GM18520 (cell line): ENCODE results near the gene KAT2B.
A peak's percentile ranks its signal among the peaks of the same experiment; 100 is the strongest.

Experiments
- ATAC-seq: cut with Tn5 transposase; IDR thresholded peaks from one replicate; pipeline ENCODE4 v1.9.1; 2021; ENCODE audit not compliant: unreplicated experiment

The KAT2B gene

GRCh38 chr3:20141316-20141715 is 101.1 kb downstream of the KAT2B start:
- ATAC-seq, result no peak

- ATAC-seq, result no peak
These were observed 101.6 kb downstream of the KAT2B start for GRCh38 chr3:20141851-20142250.

DNA sequence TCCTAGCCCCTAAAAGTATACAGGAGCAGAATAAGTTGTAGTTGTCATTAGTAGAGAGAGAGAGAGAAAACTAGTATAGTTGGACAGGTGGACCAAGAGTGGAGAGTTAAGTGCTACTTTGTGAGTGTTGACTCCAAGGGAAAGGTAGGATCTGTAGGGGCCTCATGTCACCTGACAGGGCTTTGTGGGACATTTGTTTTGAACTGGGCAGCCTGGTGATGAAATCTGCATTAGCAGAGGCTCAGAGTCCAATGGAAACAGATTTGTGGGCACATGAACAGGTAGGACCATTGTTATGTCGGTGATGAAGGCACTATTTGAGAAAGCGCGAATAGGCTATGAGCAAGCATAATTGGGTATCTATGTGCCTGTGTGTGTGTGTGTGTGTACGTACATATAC is 102.3 kb downstream of the KAT2B start:
- ATAC-seq, result no peak

DNA sequence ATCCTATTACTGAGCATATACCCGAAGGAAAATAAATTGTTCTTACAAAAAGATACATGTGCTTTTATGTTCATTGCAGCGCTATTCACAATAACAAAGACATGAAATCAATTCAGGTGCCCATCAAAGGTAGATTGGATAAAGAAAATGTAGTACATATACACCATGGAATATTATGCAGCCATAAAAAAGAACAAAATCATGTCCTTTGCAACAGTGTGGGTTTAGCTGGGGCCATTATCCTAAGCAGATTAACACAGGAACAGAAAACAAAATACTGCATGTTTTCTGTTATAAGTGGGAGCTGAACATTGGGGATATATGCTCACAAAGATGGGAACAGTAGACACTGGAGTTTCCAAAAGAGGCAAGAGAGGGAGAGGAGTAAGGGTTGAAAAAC is 103.3 kb downstream of the KAT2B start:
- no peak for ATAC-seq

- no peak for ATAC-seq
These were observed 105.6 kb downstream of the KAT2B start for GRCh38 chr3:20145874-20146273.

DNA sequence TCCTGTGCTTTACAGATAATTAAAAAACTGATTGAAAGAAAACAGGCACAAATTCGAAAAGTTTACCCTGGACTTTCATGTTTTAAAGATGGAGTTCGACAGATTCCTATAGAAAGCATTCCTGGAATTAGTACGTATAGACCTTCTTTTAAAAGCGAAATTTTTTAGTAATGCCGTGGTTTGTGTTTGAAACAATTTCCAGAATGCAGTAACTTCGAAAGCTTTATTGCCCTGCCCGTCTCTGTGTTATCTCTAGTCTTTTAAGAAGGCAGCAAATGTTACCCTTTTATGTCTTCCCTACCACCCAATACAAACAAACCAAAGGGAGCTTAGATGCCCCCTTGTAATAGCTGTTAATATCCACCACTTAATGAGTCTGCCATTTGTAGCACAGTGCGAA is 106.1 kb downstream of the KAT2B start:
- no peak for ATAC-seq

GRCh38 chr3:20147361-20147760 is 107.1 kb downstream of the KAT2B start:
- ATAC-seq, result no peak

GRCh38 chr3:20148466-20148865 is 108.2 kb downstream of the KAT2B start:
- no peak for ATAC-seq

GRCh38 chr3:20154078-20154477 is 113.8 kb downstream of the KAT2B start:
- no peak for ATAC-seq

- ATAC-seq, result no peak
These were observed 114.7 kb downstream of the KAT2B start for GRCh38 chr3:20154928-20155327.

- no peak for ATAC-seq
These were observed 120.0 kb downstream of the KAT2B start for GRCh38 chr3:20160230-20160629.

GRCh38 chr3:20161714-20162113 is 121.5 kb downstream of the KAT2B start:
- no peak for ATAC-seq

DNA sequence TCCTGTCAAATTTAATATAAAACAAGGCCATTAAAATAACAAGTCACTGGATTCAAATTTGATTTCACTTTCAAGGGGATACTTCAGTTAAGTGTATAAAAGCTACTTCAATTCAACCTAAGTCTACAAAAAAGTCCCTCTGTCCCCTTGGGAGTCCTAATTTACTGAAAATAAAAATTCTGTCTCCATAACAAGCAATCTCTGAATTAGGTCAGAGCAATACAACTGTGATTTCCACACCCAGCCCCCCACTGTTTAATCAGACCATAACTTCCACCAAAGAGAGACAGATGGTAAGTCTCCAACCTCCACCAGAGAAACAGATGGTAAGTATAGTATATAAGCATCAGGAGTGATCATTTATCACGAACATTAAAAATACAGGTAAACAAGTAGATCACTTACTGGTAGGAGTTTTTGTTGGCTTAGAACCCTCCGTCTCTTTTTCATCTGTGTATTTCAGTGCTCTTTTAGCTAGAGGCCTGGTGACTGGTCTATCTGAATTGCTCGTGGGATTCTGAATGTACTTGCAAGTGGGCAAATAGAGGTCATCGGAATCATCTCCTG is 133.7 kb downstream of the KAT2B start:
- no peak for ATAC-seq

DNA sequence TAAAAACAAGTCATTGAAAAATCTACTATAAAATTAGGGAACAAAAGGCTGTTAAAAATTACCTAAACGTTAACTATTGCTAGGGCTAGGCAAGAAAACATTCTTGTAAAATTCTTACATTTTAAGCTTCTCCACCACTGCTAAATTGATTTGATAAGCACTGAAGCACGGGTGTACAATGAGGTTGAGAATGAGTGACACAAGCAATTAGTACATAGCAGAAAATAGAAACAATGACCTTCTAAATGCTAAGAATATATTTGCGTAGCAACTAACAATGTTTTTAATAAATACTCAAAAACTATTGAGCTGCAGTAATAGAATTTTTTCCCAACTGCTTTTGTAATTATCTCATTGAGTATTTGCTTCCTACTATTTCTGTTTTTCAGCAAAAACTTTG is 141.0 kb downstream of the KAT2B start:
- ATAC-seq, result no peak

DNA sequence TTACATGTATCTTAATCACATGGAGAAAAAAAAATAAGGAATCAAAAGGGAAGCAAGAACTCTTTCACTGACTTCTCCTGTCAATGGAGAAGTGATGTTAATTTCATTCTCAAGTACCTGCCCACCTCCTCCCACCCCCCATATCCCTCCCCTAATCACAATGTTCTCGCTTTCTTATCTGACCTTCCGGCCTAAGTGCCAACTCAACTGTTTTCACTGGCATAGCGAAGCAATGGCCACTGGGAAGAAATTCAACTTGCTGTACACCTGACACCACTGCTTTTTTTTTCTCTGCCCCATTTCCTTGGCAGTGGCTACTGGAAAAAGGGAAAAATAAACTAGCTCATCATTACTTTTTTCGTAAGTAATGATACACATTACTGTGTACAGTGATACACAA is 142.0 kb downstream of the KAT2B start:
- ATAC-seq, result no peak

- ATAC-seq, result no peak
These were observed 145.1 kb downstream of the KAT2B start for GRCh38 chr3:20185331-20185678.

DNA sequence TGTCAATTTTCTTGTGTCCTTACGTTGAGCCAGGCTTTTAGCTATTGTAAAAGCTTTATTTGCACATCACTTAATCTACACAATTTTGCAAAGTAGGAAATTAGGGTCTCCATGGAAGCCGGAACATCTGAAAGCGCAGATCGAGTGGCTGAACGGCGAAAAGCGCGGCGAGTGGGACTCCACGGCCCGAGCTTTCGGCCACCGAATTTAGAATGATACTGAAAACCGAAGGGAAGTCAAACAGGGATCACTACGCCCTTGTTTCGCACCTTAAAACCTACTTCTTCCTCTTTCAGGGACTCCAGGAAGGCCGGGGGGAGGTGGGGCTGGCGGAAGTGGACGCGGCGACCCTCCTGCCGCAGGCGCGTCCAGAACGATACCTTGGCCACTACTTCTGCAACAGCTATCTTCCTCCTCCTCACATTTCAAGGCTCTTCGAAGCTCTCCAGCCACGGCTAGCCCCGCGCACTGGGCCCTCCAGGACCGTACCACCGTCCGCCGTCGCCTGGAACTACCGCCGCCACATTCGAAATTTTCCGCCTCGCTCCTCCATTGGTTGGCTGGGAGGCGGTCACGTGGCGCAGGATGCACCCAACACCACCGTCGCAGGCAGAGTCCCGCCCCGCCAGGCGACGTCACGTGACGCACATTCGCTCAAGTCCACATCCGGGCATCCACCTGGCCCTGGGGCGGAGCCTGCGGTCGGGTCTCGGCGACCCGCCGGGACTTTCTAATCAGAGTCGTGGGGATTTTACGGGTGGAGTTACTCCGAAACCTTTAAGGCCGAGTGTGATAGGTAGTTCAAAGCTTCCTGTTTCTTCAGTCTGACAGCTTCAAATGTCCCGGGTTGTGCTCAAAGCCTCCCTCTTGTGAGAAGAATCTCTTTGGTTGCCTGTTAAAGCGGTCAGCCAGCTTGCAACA is 145.7 kb downstream of the KAT2B start, which contains the start of gene SGO1:
TSS of gene SGO1 (minus strand) at position 528 of the 921 bp plus-strand sequence. CDS start 2,179 bp downstream, outside the sequence.
- ATAC-seq, result peak; percentile 93

GRCh38 chr3:20186600-20187004 is 146.4 kb downstream of the KAT2B start:
- ATAC-seq, result peak; percentile 1

DNA sequence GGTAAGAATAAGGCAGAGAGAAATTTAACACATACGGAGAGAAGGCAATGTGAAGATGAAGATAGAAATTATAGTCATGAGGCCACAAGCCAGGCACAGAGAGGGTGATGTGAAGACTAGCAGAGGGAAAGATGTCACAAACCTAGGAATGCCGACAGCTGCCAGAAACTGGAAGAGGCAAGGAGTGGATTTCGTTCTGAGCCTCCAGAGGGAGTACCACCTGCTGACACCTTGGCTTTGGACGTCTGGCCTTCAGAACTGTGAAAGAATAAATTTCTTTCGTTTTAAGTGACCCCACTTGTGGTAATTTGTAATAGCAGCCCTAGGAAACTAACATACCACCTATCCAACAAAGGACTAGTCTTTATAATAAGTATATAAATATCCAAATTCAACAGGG is 150.7 kb downstream of the KAT2B start:
- ATAC-seq, result no peak

GRCh38 chr3:20194793-20195460 is 154.7 kb downstream of the KAT2B start:
- ATAC-seq, result no peak

- no peak for ATAC-seq
These were observed 157.5 kb downstream of the KAT2B start for GRCh38 chr3:20197775-20198174.

- ATAC-seq, result no peak
These were observed 160.9 kb downstream of the KAT2B start for GRCh38 chr3:20201143-20201542.
